ENCODE data around the gene PPM1N. TPM values are rescaled to one million over a fixed set of nuclear protein-coding genes. Genes with fewer than 3 reads are reported as not detected.

PPM1N gene
- total and polyA plus RNA-seq, 2 of the 13 experiments (the other 11 are each of a cell fraction or from before 2014, with no cell fraction given): 0.31 to 1.8 TPM

- TF ChIP-seq ZNF614 (CRISPR knock-in tag; IDR thresholded peaks at IDR 0.05; ENCODE audit: borderline replicate concordance) (no peak), FOXJ3 (CRISPR knock-in tag; IDR thresholded peaks at IDR 0.05; ENCODE audit: borderline replicate concordance) (peak; percentile 69; the same call in 1 of the 2 replicates), HNF1A (IDR thresholded peaks at IDR 0.05; ENCODE audit: low read depth) (no peak), HNF1A (CRISPR knock-in tag; IDR thresholded peaks at IDR 0.05; ENCODE audit: borderline replicate concordance) (no peak), MED1 (CRISPR knock-in tag; IDR thresholded peaks at IDR 0.05) (peak; percentile 71), KAT8 (CRISPR knock-in tag; IDR thresholded peaks at IDR 0.05) (peak; percentile 48; the same call in 1 of the 2 replicates), ELF3 (CRISPR knock-in tag; IDR thresholded peaks at IDR 0.05) (peak; percentile 53; the same call in 1 of the 2 replicates), SRSF4 (IDR thresholded peaks at IDR 0.05; ENCODE audit: low read depth, low read length, poor library complexity, severe bottlenecking) (no peak), ZFX (CRISPR knock-in tag; IDR thresholded peaks at IDR 0.05; ENCODE audit: low read depth) (no peak; the same call in 1 of the 2 replicates), SMAD1 (CRISPR knock-in tag; IDR thresholded peaks at IDR 0.05; ENCODE audit: borderline replicate concordance, low read depth) (no peak), HDAC1 (CRISPR knock-in tag; IDR thresholded peaks at IDR 0.05) (peak; percentile 48; the same call in 1 of the 2 replicates), FOXA1 (IDR thresholded peaks at IDR 0.05) (no peak), FOXA1 (CRISPR knock-in tag; IDR thresholded peaks at IDR 0.05) (no peak), IRF1 (CRISPR knock-in tag; IDR thresholded peaks at IDR 0.05; ENCODE audit: low read depth) (no peak), MAZ (IDR thresholded peaks at IDR 0.05; ENCODE audit: borderline replicate concordance, low read depth, low read length) (no peak), MAZ (CRISPR knock-in tag; IDR thresholded peaks at IDR 0.05; ENCODE audit: low read depth) (no peak), ZBTB25 (CRISPR knock-in tag; IDR thresholded peaks at IDR 0.05) (no peak), MBNL3 (CRISPR knock-in tag; conservative IDR thresholded peaks at IDR 0.05) (no peak), POGZ (CRISPR knock-in tag; IDR thresholded peaks at IDR 0.05) (peak; percentile 39; the same call in 1 of the 2 replicates), WIZ (CRISPR knock-in tag; IDR thresholded peaks at IDR 0.05) (no peak), ZNF24 (IDR thresholded peaks at IDR 0.05) (no peak), JUN (CRISPR knock-in tag; IDR thresholded peaks at IDR 0.05) (no peak), NCOR1 (IDR thresholded peaks at IDR 0.05; ENCODE audit: borderline replicate concordance, low read length) (peak; percentile 50; the same call in 1 of the 2 replicates)
- TF ChIP-seq, protein P1, sequence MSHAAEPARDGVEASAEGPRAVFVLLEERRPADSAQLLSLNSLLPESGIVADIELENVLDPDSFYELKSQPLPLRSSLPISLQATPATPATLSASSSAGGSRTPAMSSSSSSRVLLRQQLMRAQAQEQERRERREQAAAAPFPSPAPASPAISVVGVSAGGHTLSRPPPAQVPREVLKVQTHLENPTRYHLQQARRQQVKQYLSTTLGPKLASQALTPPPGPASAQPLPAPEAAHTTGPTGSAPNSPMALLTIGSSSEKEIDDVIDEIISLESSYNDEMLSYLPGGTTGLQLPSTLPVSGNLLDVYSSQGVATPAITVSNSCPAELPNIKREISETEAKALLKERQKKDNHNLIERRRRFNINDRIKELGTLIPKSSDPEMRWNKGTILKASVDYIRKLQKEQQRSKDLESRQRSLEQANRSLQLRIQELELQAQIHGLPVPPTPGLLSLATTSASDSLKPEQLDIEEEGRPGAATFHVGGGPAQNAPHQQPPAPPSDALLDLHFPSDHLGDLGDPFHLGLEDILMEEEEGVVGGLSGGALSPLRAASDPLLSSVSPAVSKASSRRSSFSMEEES (CRISPR knock-in tag; IDR thresholded peaks at IDR 0.05): no peak; the same call in 1 of the 2 replicates
These were observed 16.3 kb downstream of the PPM1N start (continued) for GRCh38 chr19:45514376-45515051.
